ENCODE data around the gene GTF2IRD1.
"Not testable (repeated sequence)": the region's sequence is repeated elsewhere in the genome, so short reads cannot be mapped to it uniquely, and the experiment has no call there.

Gene GTF2IRD1

GRCh38 chr7:74474271-74474865, 20.7 kb downstream of the GTF2IRD1 start:
- DNase-seq = no peak

- DNase-seq = peak; percentile 62 to 84 (median 79)
These were observed 21.7 kb downstream of the GTF2IRD1 start for GRCh38 chr7:74475243-74475986.

DNA sequence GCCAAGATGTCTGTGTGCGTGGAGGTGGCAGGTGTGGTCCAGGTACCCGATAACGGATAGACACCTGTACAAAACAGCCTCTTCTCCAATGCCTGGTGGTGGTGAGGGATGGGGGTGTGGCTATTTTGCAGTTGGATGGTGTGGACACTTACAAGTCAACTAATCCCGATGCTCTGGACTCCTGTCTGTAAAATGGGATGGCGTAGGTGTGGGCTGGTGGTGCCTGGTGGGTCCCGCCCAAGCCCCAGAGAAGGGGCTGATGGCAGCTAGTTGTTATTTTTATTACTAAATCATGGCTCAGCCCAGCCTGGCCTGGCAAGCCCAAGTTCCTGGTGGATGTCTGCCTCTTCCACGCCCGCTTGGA, 22.3 kb downstream of the GTF2IRD1 start:
- peak in 1 of 3 experiments; percentile 49 for DNase-seq

DNA sequence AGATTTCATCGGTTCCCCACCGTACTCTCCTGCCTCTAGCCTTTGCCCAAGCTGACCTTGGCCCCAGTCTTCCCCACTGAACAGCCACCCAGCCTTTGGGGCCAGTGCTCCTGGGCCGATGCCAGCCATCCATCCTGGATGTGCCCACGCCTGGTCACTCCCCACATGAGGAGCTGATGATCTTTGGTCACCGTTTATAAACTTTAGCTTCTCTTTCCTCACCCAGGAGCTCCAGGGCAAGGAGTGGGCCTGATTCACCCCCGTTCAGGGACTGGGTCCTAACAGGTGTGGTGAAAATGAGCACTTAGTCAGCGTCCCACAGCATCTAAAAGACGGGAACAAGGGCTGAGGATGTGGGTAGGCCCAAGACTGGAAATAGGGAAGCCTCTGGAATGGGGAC, 22.9 kb downstream of the GTF2IRD1 start:
- DNase-seq = no peak

- DNase-seq = no peak
These were observed 25.0 kb downstream of the GTF2IRD1 start for GRCh38 chr7:74478671-74479065.

- peak; percentile 52 to 86 (median 71) for DNase-seq
These were observed 25.5 kb downstream of the GTF2IRD1 start for GRCh38 chr7:74479066-74479781.

DNA sequence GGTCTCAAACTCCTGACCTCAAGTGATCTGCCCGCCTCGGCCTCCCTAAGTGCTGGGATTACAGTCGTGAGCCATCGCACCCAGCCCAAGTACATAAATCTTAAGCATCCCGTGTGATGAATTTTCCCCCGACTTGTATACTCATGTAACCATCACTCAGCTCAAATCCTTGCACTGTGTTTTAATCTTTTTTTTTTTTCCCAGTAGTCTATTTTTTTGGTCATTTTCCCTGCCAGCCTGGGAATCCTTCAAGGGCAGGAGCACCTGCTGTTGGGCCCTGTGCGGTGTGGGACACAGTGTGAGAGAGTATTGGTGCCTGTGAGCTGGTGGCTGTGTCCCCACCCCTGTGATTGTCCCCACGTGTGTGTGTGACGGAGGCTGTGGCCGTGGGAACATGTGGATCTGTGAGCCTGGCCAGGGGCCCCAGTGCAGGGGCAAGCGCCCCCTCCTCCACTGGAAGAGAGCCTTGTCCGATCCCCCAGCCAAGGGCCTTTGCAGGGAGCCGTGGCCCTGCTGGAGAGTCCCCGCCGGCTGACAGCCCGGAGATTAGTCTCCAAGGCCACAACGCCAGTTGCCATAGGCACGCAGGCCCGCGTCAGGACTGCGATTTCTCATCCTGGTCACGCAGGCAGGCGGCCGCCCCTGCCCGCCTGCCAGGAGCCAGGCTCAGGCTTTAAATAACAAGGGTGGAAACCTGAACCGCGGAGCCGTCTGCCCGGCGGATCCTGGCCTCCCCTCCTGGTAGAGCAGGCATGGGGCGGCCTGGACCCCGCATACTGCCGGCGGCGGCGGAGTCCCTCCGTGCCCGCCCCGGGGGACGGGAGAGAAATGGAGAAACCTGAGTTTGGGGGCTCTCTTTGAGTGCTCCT, 26.5 kb downstream of the GTF2IRD1 start:
- DNase-seq = peak; percentile 80 to 93 (median 89)

DNA sequence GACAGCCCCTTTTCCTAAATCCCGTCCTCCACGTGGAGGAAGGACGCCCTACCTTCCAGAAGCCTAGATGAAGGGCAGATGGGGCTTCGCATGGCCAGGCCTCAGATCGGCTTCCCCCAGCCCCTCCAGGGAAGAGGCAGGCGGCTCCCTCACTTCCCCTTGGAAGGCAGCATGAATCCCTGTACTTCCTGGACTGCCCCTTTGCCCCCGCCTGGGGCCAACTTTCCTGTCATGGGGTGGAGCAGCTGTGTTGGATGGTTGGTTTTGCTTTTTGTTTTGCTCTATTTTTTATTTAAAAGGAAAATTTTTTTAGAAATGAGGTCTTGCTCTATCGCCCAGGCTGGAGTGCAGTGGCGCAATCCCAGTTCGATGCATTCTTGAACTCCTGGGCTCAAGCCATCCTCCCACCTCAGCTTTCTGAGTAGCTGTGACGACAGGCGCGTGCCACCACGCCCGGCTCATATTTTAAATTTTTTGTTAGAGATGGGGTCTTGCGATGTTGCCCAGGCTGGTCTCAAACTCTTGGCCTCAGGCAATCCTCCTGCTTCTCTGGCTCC, 27.2 kb downstream of the GTF2IRD1 start:
- no peak for DNase-seq

GRCh38 chr7:74481458-74482196, 27.9 kb downstream of the GTF2IRD1 start:
- no peak for DNase-seq

DNA sequence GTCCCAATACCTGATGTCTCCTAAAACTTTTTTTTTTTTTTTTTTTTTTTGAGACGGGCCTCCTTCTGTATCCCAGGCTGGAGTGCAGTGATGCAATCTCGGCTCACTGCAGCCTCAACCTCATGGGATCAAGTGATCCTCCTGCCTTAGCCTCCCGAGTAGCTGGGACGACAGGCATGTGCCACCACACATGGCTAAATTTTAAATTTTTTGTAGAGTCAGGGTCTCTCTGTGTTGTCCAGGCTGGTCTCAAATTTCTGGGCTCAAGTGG, 28.4 kb downstream of the GTF2IRD1 start:
- DNase-seq = no peak

DNA sequence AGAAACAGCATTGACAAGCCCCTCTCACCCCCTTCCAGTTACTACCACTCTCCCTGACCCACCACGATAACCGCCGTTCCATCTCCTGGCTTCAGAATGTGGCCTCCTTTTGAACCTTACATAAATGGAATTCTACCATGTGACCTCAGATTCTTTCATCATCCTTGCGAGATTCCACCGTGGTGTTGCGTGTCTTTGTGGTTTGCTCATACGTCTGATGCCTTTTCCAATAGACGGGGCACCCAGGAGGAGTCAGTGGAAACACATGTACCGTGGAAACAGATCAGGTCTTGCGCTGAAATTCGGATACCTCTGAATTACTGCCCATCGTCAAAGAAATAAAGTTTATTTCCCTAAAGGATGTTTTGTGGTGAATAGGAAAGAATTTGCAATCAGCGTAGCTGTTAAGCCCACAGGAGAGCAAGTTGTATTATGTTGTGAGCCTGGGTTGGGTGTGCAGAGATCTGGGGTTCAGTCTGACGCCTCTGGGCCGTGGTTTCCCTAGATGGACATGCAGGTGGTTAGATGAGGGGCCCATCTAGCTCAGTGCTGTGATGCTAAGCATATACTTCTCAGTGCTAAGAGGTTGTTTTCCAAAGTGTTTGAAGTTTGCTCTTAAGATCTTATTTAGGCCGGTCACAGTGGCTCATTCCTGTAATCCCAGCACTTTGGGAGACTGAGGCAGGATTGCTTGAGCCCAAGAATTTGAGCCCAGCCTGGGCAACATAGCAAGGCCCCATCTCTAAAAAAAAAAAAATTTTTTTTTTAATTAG, 29.1 kb downstream of the GTF2IRD1 start:
- no peak for DNase-seq

- no peak for DNase-seq
These were observed 30.0 kb downstream of the GTF2IRD1 start for GRCh38 chr7:74483402-74484336.

GRCh38 chr7:74485611-74486010, 31.9 kb downstream of the GTF2IRD1 start:
- DNase-seq = no peak

- not testable (repeated sequence) for DNase-seq
These were observed 34.9 kb downstream of the GTF2IRD1 start for GRCh38 chr7:74488518-74489030.

- DNase-seq = no peak
These were observed 36.6 kb downstream of the GTF2IRD1 start for GRCh38 chr7:74489997-74490945.

- DNase-seq = not testable (repeated sequence)
These were observed 37.8 kb downstream of the GTF2IRD1 start for GRCh38 chr7:74491490-74491889.

- DNase-seq = no peak
These were observed 39.6 kb downstream of the GTF2IRD1 start for GRCh38 chr7:74493295-74493694.

DNA sequence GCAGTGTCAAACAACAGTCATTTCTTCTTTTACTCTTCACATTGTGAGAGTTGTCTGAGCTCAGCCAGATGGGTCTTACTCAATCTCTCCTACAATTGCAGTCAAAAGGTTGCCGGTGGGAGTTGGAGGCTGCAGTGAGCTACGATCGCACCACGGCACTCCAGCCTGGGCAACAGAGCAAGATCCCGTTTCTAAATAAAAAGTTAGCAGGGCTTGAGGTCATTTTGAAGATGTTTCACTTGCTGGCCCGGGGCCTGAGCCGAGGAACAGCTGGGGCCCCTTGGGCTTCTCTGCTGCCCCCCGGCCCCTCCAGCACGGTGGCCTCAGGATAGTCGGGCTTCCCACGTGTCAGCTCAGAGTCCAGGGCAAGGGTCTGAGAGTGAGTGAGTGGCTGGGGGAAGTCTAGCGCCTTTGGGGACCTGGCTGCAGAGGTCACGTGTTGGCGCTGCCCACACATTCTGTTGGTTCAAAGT, 40.4 kb downstream of the GTF2IRD1 start:
- no peak for DNase-seq

Measured in NCI-H1417 (cell line).